ENCODE results near the gene NGEF. TPM values are rescaled to one million over a fixed set of nuclear protein-coding genes. Genes with fewer than 3 reads are reported as not detected.
"Not testable (repeated sequence)": the region's sequence is repeated elsewhere in the genome, so short reads cannot be mapped to it uniquely, and the experiment has no call there.

The NGEF gene
- total RNA-seq, 2 experiments from 2014 or later: not detected

GRCh38 chr2:232854082-232854481 is 159.0 kb downstream of the NGEF start:
- H3K36me3 Mint-ChIP-seq (ENCODE audit: low read depth): peaks cover 55% of the 10 kb centered on the region
- no peaks in the 10 kb centered on the region for H3K27me3 Mint-ChIP-seq (ENCODE audit: low read depth)
- POLR2A ChIA-PET: no interaction called here
- H3K4me1 Mint-ChIP-seq (ENCODE audit: low read depth): no peaks in the 10 kb centered on the region
- no peak overlapping the region for H3K27ac Mint-ChIP-seq
- CTCF ChIA-PET: interaction anchor here (1.0 to 4.7 kb wide), 8 partner anchors 12 to 589 kb away, joined by 3 to 33 read pairs (median 4); partner anchors contain the start of gene INPP5D
- no peaks in the 10 kb centered on the region for H3K9me3 Mint-ChIP-seq (ENCODE audit: insufficient read depth)
- ATAC-seq (no peak), DNase-seq (no peak)
- H3K4me3 Mint-ChIP-seq: no peak overlapping the region

- DNase-seq (no peak), ATAC-seq (no peak)
- no peaks in the 10 kb centered on the region for H3K27me3 Mint-ChIP-seq (ENCODE audit: low read depth)
- ChIA-PET POLR2A (no interaction called here), CTCF (interaction anchor here (1.4 to 4.7 kb wide), 7 partner anchors 10 to 398 kb away, joined by 3 to 33 read pairs (median 5); partner anchors contain the start of gene INPP5D)
- H3K27ac Mint-ChIP-seq: no peak overlapping the region
- no peaks in the 10 kb centered on the region for H3K4me1 Mint-ChIP-seq (ENCODE audit: low read depth)
- no peaks in the 10 kb centered on the region for H3K9me3 Mint-ChIP-seq (ENCODE audit: insufficient read depth)
- H3K4me3 Mint-ChIP-seq: no peak overlapping the region
- H3K36me3 Mint-ChIP-seq (ENCODE audit: low read depth): peaks cover 55% of the 10 kb centered on the region
Measured at GRCh38 chr2:232852676-232853075, 160.4 kb downstream of the NGEF start.

- CTCF ChIA-PET: interaction anchor here (1.5 to 4.7 kb wide), 3 partner anchors 201 to 398 kb away, joined by 3 to 33 read pairs (median 8); no protein-coding TSS in a partner anchor
- H3K4me3 Mint-ChIP-seq; H3K9me3 Mint-ChIP-seq (ENCODE audit: insufficient read depth); H3K4me1 Mint-ChIP-seq (ENCODE audit: low read depth); POLR2A ChIA-PET; DNase-seq; H3K27me3 Mint-ChIP-seq (ENCODE audit: low read depth); H3K27ac Mint-ChIP-seq: not testable (repeated sequence)
- ATAC-seq: peak; percentile 27
- H3K36me3 Mint-ChIP-seq (ENCODE audit: low read depth): peaks cover 54% of the 10 kb centered on the region
Measured at GRCh38 chr2:232852081-232852480, 161.0 kb downstream of the NGEF start.

GRCh38 chr2:232850039-232850438 is 163.0 kb downstream of the NGEF start:
- H3K27ac Mint-ChIP-seq: peak overlapping the region; percentile 9
- no peaks in the 10 kb centered on the region for H3K9me3 Mint-ChIP-seq (ENCODE audit: insufficient read depth)
- no peaks in the 10 kb centered on the region for H3K27me3 Mint-ChIP-seq (ENCODE audit: low read depth)
- DNase-seq: no peak
- H3K36me3 Mint-ChIP-seq (ENCODE audit: low read depth): peaks cover 63% of the 10 kb centered on the region
- no peak for ATAC-seq
- H3K4me3 Mint-ChIP-seq: no peak overlapping the region
- no peaks in the 10 kb centered on the region for H3K4me1 Mint-ChIP-seq (ENCODE audit: low read depth)
- ChIA-PET POLR2A (no interaction called here), CTCF (no interaction called here)

GRCh38 chr2:232846055-232846454 is 167.0 kb downstream of the NGEF start:
- DNase-seq (no peak), ATAC-seq (no peak)
- Mint-ChIP-seq H3K27ac (no peak overlapping the region), H3K4me1 (ENCODE audit: low read depth) (peaks cover 8% of the 10 kb centered on the region), H3K4me3 (no peak overlapping the region), H3K27me3 (ENCODE audit: low read depth) (no peaks in the 10 kb centered on the region), H3K36me3 (ENCODE audit: low read depth) (peaks cover 66% of the 10 kb centered on the region), H3K9me3 (ENCODE audit: insufficient read depth) (no peaks in the 10 kb centered on the region)
- ChIA-PET POLR2A (no interaction called here), CTCF (interaction anchor here (1.0 kb wide), 1 partner anchor 405 kb away, joined by 3 read pairs; the partner anchor contains the start of gene ATG16L1)

- Mint-ChIP-seq H3K9me3 (ENCODE audit: insufficient read depth) (no peaks in the 10 kb centered on the region), H3K4me1 (ENCODE audit: low read depth) (peaks cover 23% of the 10 kb centered on the region), H3K27ac (no peak overlapping the region), H3K36me3 (ENCODE audit: low read depth) (peaks cover 69% of the 10 kb centered on the region), H3K27me3 (ENCODE audit: low read depth) (no peaks in the 10 kb centered on the region), H3K4me3 (no peak overlapping the region)
- DNase-seq (no peak), ATAC-seq (no peak)
- ChIA-PET POLR2A (no interaction called here), CTCF (interaction anchor here (0.7 to 1.2 kb wide), 5 partner anchors 17 to 407 kb away, joined by 3 read pairs; no protein-coding TSS in a partner anchor)
Measured at GRCh38 chr2:232843834-232844233, 169.2 kb downstream of the NGEF start.

GRCh38 chr2:232842689-232843088 is 170.4 kb downstream of the NGEF start:
- no peaks in the 10 kb centered on the region for H3K9me3 Mint-ChIP-seq (ENCODE audit: insufficient read depth)
- ATAC-seq (no peak), DNase-seq (no peak)
- H3K27ac Mint-ChIP-seq: no peak overlapping the region
- POLR2A ChIA-PET: interaction anchor here (0.6 kb wide), 1 partner anchor 212 kb away, joined by 3 read pairs; no protein-coding TSS in a partner anchor
- H3K4me3 Mint-ChIP-seq: no peak overlapping the region
- no peaks in the 10 kb centered on the region for H3K27me3 Mint-ChIP-seq (ENCODE audit: low read depth)
- peaks cover 70% of the 10 kb centered on the region for H3K36me3 Mint-ChIP-seq (ENCODE audit: low read depth)
- peaks cover 34% of the 10 kb centered on the region for H3K4me1 Mint-ChIP-seq (ENCODE audit: low read depth)
- CTCF ChIA-PET: interaction anchor here (1.0 to 2.2 kb wide), 6 partner anchors 8 to 211 kb away, joined by 3 to 14 read pairs (median 4); no protein-coding TSS in a partner anchor

GRCh38 chr2:232839411-232840079 is 173.5 kb downstream of the NGEF start:
- H3K4me1 Mint-ChIP-seq (ENCODE audit: low read depth): peaks cover 41% of the 10 kb centered on the region
- DNase-seq (no peak), ATAC-seq (no peak)
- H3K4me3 Mint-ChIP-seq: no peak overlapping the region
- no peaks in the 10 kb centered on the region for H3K27me3 Mint-ChIP-seq (ENCODE audit: low read depth)
- H3K27ac Mint-ChIP-seq: peak overlapping the region; percentile 53
- ChIA-PET CTCF (interaction anchor here (1.0 kb wide), 1 partner anchor 66 kb away, joined by 3 read pairs; no protein-coding TSS in a partner anchor), POLR2A (interaction anchor here (0.9 kb wide), 1 partner anchor 35 kb away, joined by 3 read pairs; no protein-coding TSS in a partner anchor)
- H3K9me3 Mint-ChIP-seq (ENCODE audit: insufficient read depth): no peaks in the 10 kb centered on the region
- H3K36me3 Mint-ChIP-seq (ENCODE audit: low read depth): peaks cover 70% of the 10 kb centered on the region

- H3K36me3 Mint-ChIP-seq (ENCODE audit: low read depth): peaks cover 70% of the 10 kb centered on the region
- ATAC-seq (peak; percentile 96), DNase-seq (peak; percentile 73)
- peak overlapping the region; percentile 86 for H3K27ac Mint-ChIP-seq
- no peaks in the 10 kb centered on the region for H3K27me3 Mint-ChIP-seq (ENCODE audit: low read depth)
- no peaks in the 10 kb centered on the region for H3K9me3 Mint-ChIP-seq (ENCODE audit: insufficient read depth)
- ChIA-PET CTCF (no interaction called here), POLR2A (no interaction called here)
- peak overlapping the region; percentile 25 for H3K4me3 Mint-ChIP-seq
- H3K4me1 Mint-ChIP-seq (ENCODE audit: low read depth): peaks cover 34% of the 10 kb centered on the region
Measured at GRCh38 chr2:232838406-232838874, 174.6 kb downstream of the NGEF start.

GRCh38 chr2:232836934-232837333 is 176.1 kb downstream of the NGEF start:
- H3K4me3 Mint-ChIP-seq: no peak overlapping the region
- ATAC-seq: no peak
- H3K9me3 Mint-ChIP-seq (ENCODE audit: insufficient read depth): no peaks in the 10 kb centered on the region
- ChIA-PET POLR2A (interaction anchor here (0.6 kb wide), 1 partner anchor 1243 kb away, joined by 3 read pairs; no protein-coding TSS in a partner anchor), CTCF (interaction anchor here (0.6 to 1.0 kb wide), 5 partner anchors 23 to 220 kb away, joined by 3 to 4 read pairs (median 3); no protein-coding TSS in a partner anchor)
- peaks cover 73% of the 10 kb centered on the region for H3K36me3 Mint-ChIP-seq (ENCODE audit: low read depth)
- H3K27ac Mint-ChIP-seq: peak overlapping the region; percentile 67
- H3K27me3 Mint-ChIP-seq (ENCODE audit: low read depth): no peaks in the 10 kb centered on the region
- DNase-seq: no peak
- peaks cover 36% of the 10 kb centered on the region for H3K4me1 Mint-ChIP-seq (ENCODE audit: low read depth)

GRCh38 chr2:232835687-232836208 is 177.3 kb downstream of the NGEF start:
- no peak overlapping the region for H3K4me3 Mint-ChIP-seq
- peaks cover 36% of the 10 kb centered on the region for H3K4me1 Mint-ChIP-seq (ENCODE audit: low read depth)
- ATAC-seq (no peak), DNase-seq (no peak)
- peaks cover 76% of the 10 kb centered on the region for H3K36me3 Mint-ChIP-seq (ENCODE audit: low read depth)
- CTCF ChIA-PET: interaction anchor here (1.0 kb wide), 1 partner anchor 221 kb away, joined by 4 read pairs; no protein-coding TSS in a partner anchor
- H3K27ac Mint-ChIP-seq: no peak overlapping the region
- POLR2A ChIA-PET: no interaction called here
- H3K27me3 Mint-ChIP-seq (ENCODE audit: low read depth): no peaks in the 10 kb centered on the region
- no peaks in the 10 kb centered on the region for H3K9me3 Mint-ChIP-seq (ENCODE audit: insufficient read depth)

- Mint-ChIP-seq H3K4me1 (ENCODE audit: low read depth) (peaks cover 21% of the 10 kb centered on the region), H3K27ac (no peak overlapping the region), H3K36me3 (ENCODE audit: low read depth) (peaks cover 61% of the 10 kb centered on the region), H3K4me3 (no peak overlapping the region), H3K9me3 (ENCODE audit: insufficient read depth) (no peaks in the 10 kb centered on the region), H3K27me3 (ENCODE audit: low read depth) (no peaks in the 10 kb centered on the region)
- DNase-seq (no peak), ATAC-seq (no peak)
- ChIA-PET POLR2A (no interaction called here), CTCF (no interaction called here)
Measured at GRCh38 chr2:232833830-232834229, 179.2 kb downstream of the NGEF start.
